AG04450 (cell line): ENCODE results near the gene RACGAP1. TPM values are rescaled to one million over a fixed set of nuclear protein-coding genes. Genes with fewer than 3 reads are reported as not detected.

ENCODE experiments used
- CTCF ChIA-PET: fragments of 300-600, 350-600 bp; formaldehyde crosslinking; extraction: SDS; loops from one replicate; lab custom pipeline; 2022; ENCODE audit warnings: antibody characterized with exemption, inconsistent platforms; lab: Charles Lee
- POLR2A ChIA-PET: fragments of 350-600 bp; formaldehyde crosslinking; extraction: SDS; loops from one replicate; lab custom pipeline; 2021; ENCODE audit warnings: antibody characterized with exemption, inconsistent platforms; lab: Yijun Ruan, JAX
- DNase-seq: peaks from one replicate; pipeline ENCODE4 v3.0.0-alpha.2; 2011; ENCODE audit warnings: low read depth, low spot score
- H3K27ac ChIP-seq: one replicate; pipeline ENCODE4 v1.5.1; 2012; ENCODE audit warnings: low read depth, low read length, control low read depth
- H3K27me3 ChIP-seq: one replicate; pipeline ENCODE4 v1.6.0; 2012; ENCODE audit warnings: low read length; ENCODE audit not compliant: control insufficient read depth, insufficient read depth
- H3K4me3 ChIP-seq: 2 replicates; pipeline ENCODE4 v1.5.1; 2011; ENCODE audit warnings: mild to moderate bottlenecking, low read depth, low read length, control low read depth
- H3K9me3 ChIP-seq: 2 replicates; pipeline ENCODE4 v1.5.1; 2012; ENCODE audit warnings: low read length; ENCODE audit not compliant: control insufficient read depth, insufficient read depth
- polyA minus RNA-seq: library from RNA; depleted of rRNA, polyadenylated mRNA; stranded (reverse); fragments of >200 nt; gene quantifications from 2 replicates; pipeline ENCODE4 v1.2.3, GENCODE V29; 2011; rRNA and poly(A)+ RNA removed
- polyA plus RNA-seq: library from polyadenylated mRNA; depleted of rRNA; stranded (reverse); fragments of >200 nt; gene quantifications from 2 replicates; pipeline ENCODE4 v1.2.3, GENCODE V29; 2011; rRNA removed
- TF ChIP-seq, protein P1 (sequence below): IDR thresholded peaks from 2 replicates; pipeline ENCODE4 v1.5.1; 2011; ENCODE audit warnings: low read depth, low read length, control low read depth, inconsistent platforms

The RACGAP1 gene, protein sequence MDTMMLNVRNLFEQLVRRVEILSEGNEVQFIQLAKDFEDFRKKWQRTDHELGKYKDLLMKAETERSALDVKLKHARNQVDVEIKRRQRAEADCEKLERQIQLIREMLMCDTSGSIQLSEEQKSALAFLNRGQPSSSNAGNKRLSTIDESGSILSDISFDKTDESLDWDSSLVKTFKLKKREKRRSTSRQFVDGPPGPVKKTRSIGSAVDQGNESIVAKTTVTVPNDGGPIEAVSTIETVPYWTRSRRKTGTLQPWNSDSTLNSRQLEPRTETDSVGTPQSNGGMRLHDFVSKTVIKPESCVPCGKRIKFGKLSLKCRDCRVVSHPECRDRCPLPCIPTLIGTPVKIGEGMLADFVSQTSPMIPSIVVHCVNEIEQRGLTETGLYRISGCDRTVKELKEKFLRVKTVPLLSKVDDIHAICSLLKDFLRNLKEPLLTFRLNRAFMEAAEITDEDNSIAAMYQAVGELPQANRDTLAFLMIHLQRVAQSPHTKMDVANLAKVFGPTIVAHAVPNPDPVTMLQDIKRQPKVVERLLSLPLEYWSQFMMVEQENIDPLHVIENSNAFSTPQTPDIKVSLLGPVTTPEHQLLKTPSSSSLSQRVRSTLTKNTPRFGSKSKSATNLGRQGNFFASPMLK
- polyA plus RNA-seq: 25.6 and 26.2 TPM in 2 replicates
- 46.9 and 47.4 TPM in 2 replicates for polyA minus RNA-seq

DNA sequence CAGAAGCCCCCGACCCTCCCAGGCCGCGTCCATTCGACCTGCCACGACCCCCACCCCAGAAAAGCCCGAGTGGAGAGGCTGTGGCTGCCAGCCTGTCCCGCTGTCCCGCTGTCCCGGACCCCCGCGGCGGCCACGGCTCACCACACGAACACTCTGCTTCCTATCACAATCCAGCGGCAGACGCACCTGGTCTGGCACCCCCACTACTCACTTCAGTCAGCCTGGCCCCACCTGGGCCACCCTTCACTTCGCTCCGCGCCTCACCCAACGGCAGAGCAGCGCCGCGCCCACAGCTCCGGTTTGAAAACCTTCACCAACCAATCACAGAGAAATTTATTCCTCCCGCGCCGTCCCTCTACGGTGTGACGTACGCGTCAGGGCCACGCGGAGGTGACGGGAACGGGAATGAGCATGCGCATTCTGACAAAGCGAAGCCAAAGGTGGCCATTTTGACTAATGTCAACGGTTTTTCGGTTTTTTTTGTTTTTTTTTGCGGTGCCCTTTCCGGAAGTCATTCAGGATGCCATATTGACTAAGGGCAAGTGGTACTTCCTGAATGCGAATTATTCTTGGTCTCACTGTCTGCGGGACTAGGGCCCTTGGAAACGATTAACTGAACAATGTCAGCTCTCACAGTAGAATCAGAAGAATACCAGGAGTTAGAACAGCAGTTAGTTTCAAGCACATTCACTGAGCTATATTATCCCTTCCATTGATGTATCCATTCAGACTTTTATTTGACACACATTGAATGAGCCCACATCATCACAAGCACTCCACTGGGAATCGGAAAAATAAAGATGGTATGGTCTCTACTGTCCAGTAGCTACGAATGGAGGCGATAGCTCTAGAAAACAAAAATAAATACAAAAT is at the start of gene RACGAP1:
RACGAP1 (minus strand) TSS at position 308 of the 873 bp plus-strand sequence. CDS start 8,779 bp downstream, outside the sequence.
- peak; percentile 95 for DNase-seq
- no peaks in the 10 kb centered on the region for H3K27me3 ChIP-seq
- H3K4me3 ChIP-seq: peak within 1 kb of the TSS; percentile 90
- CTCF ChIA-PET: interaction anchor here (0.6 to 2.1 kb wide), 9 partner anchors 13 to 94 kb away, joined by 3 to 22 read pairs (median 4); no protein-coding TSS in a partner anchor
- H3K27ac ChIP-seq: peak within 1 kb of the TSS; percentile 25
- POLR2A ChIA-PET: interaction anchor here (0.6 to 1.3 kb wide), 3 partner anchors 9 to 58 kb away, joined by 3 to 4 read pairs (median 4); no protein-coding TSS in a partner anchor
- TF ChIP-seq, protein P1, sequence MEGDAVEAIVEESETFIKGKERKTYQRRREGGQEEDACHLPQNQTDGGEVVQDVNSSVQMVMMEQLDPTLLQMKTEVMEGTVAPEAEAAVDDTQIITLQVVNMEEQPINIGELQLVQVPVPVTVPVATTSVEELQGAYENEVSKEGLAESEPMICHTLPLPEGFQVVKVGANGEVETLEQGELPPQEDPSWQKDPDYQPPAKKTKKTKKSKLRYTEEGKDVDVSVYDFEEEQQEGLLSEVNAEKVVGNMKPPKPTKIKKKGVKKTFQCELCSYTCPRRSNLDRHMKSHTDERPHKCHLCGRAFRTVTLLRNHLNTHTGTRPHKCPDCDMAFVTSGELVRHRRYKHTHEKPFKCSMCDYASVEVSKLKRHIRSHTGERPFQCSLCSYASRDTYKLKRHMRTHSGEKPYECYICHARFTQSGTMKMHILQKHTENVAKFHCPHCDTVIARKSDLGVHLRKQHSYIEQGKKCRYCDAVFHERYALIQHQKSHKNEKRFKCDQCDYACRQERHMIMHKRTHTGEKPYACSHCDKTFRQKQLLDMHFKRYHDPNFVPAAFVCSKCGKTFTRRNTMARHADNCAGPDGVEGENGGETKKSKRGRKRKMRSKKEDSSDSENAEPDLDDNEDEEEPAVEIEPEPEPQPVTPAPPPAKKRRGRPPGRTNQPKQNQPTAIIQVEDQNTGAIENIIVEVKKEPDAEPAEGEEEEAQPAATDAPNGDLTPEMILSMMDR: no peak
- no peaks in the 10 kb centered on the region for H3K9me3 ChIP-seq

DNA sequence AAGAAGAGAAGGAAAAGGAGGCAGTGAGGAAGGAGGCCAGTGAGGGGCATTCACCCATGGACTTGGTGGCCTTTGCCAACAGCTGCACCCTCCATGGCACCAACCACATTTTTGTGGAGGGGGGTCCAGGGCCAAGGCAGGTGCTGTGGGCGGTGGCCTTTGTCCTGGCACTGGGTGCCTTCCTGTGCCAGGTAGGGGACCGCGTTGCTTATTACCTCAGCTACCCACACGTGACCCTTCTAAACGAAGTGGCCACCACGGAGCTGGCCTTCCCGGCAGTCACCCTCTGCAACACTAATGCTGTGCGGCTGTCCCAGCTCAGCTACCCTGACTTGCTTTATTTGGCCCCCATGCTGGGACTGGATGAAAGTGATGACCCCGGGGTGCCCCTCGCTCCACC is 48.4 kb upstream of the RACGAP1 start:
- ChIA-PET POLR2A (no interaction called here), CTCF (interaction anchor here (0.6 to 10.4 kb wide), 4 partner anchors 9 to 159 kb away, joined by 5 to 290 read pairs (median 9); no protein-coding TSS in a partner anchor)
- DNase-seq: no peak
- TF ChIP-seq, protein P1: no peak
- no peaks in the 10 kb centered on the region for H3K27me3 ChIP-seq
- no peak overlapping the region for H3K27ac ChIP-seq
- H3K9me3 ChIP-seq: no peaks in the 10 kb centered on the region
- no peak overlapping the region for H3K4me3 ChIP-seq

DNA sequence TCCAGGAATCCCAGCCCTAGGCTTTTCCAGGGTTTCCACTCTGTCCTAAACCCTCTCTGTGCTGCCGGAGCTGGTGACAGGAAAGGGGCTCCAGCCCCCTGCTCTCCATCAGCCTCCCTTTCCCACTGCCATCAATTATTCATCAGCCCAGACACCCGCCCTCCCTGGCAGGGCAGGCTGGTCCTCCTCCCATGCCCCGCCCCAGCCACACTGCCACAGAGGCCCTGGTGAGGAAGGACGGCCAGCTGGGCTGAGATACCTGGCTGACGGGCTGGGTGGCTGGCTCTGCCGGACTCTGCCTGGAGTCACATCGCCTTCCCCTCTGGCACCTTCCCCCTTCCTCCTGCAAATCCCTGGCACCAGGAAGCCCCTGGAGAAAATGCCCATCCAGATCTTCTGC is 47.9 kb upstream of the RACGAP1 start:
- H3K4me3 ChIP-seq: no peak overlapping the region
- H3K27me3 ChIP-seq: no peaks in the 10 kb centered on the region
- TF ChIP-seq, protein P1: no peak
- ChIA-PET POLR2A (no interaction called here), CTCF (interaction anchor here (10.4 kb wide), 1 partner anchor 106 kb away, joined by 290 read pairs; no protein-coding TSS in a partner anchor)
- DNase-seq: no peak
- no peak overlapping the region for H3K27ac ChIP-seq
- H3K9me3 ChIP-seq: no peaks in the 10 kb centered on the region

DNA sequence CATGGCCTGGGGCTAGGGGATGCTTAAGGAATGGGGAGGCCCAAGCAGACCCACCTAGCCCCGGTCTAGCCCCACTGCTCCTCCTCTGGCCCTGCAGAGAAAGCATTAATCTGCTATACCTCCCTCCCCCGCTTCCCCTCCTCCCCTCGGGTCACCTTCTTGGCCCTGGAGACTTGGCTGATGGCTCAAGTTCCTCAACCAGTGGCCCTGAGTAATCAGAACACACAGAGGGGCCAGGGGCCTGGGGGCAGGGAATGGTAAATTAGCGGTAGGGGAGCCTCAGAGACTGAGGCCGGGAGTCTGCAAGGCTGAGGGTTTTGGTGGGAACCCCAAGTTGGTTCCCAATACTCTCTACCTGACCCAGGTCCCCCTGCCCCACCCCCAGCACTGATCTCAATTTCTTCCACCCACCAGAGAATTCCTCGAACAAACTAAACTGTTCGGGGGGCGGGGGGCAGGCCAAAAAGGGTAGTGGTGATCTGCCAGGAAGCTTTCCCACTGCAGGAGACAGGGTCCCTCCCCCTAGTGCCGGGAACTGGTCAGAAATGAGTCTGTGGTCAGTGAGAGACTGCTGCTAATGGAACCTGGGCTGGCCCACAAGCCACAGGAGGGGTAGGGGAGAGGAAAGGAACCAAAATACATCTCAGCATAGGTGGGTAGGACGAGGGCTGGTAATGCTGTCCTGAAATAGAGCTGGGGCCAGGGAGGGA is 47.1 kb upstream of the RACGAP1 start:
- CTCF ChIA-PET: interaction anchor here (0.8 to 10.4 kb wide), 4 partner anchors 12 to 268 kb away, joined by 3 to 290 read pairs (median 26); partner anchors contain the start of gene SMARCD1
- no peak overlapping the region for H3K27ac ChIP-seq

More for the DNA sequence above, 47.1 kb upstream of the RACGAP1 start:
- DNase-seq: no peak
- Histone ChIP-seq H3K4me3 (no peak overlapping the region), H3K9me3 (no peaks in the 10 kb centered on the region), H3K27me3 (no peaks in the 10 kb centered on the region)
- TF ChIP-seq, protein P1: no peak
- POLR2A ChIA-PET: no interaction called here
